GM19193 (cell line): ENCODE data around the gene LRRC74B.

Experiments used
- POLR2A ChIP-seq: IDR thresholded peaks from 4 replicates; pipeline ENCODE4 v1.6.1; 2011; ENCODE audit not compliant: insufficient read depth, insufficient read length; ENCODE audit errors: extremely low read depth

Gene LRRC74B

GRCh38 chr22:21064917-21065864 lies 19.4 kb downstream of the LRRC74B start:
- no peak for TF ChIP-seq POLR2A

- TF ChIP-seq POLR2A = no peak
Observed at GRCh38 chr22:21067075-21067900, 21.5 kb downstream of the LRRC74B start.

- no peak for TF ChIP-seq POLR2A
Observed at GRCh38 chr22:21067901-21068680, 22.3 kb downstream of the LRRC74B start.

GRCh38 chr22:21068681-21069276 lies 23.0 kb downstream of the LRRC74B start:
- TF ChIP-seq POLR2A = no peak

GRCh38 chr22:21069375-21069774 lies 23.6 kb downstream of the LRRC74B start:
- TF ChIP-seq POLR2A = no peak

- TF ChIP-seq POLR2A = no peak
Observed at GRCh38 chr22:21070690-21071615, 25.2 kb downstream of the LRRC74B start.

- no peak for TF ChIP-seq POLR2A
Observed at GRCh38 chr22:21073023-21073422, 27.3 kb downstream of the LRRC74B start.

GRCh38 chr22:21073482-21073881 lies 27.7 kb downstream of the LRRC74B start:
- TF ChIP-seq POLR2A = no peak

GRCh38 chr22:21074102-21074715 lies 28.5 kb downstream of the LRRC74B start:
- TF ChIP-seq POLR2A = no peak

- no peak for TF ChIP-seq POLR2A
Observed at GRCh38 chr22:21075516-21076138, 29.9 kb downstream of the LRRC74B start.

GRCh38 chr22:21076912-21077625 lies 31.3 kb downstream of the LRRC74B start:
- TF ChIP-seq POLR2A = no peak
